A673 (cell line): ENCODE data around the gene TWNK. TPM values are rescaled to one million over a fixed set of nuclear protein-coding genes. Genes with fewer than 3 reads are reported as not detected.

Experiments
- BruUV-seq: library from RNA; stranded (reverse); fragments of 400-500 nt; replicated peaks from 2 replicates; lab custom pipeline; 2021; lab: Mats Ljungman, UMichigan
- CTCF ChIA-PET: fragments of 300-600 bp; sonication (Branson Sonifier 250); formaldehyde crosslinking; loops from one replicate; lab custom pipeline; 2022; ENCODE audit warnings: antibody characterized with exemption; lab: Charles Lee
- POLR2A ChIA-PET: fragments of 300-600 bp; sonication (Branson Sonifier 250); formaldehyde crosslinking; loops from one replicate; lab custom pipeline; 2022; ENCODE audit warnings: antibody characterized with exemption; ENCODE audit not compliant: low non-redundant PET; lab: Charles Lee
- DNase-seq: peaks from one replicate; pipeline ENCODE4 v3.0.0-alpha.2; 2015; ENCODE audit warnings: low spot score
- H3K27ac ChIP-seq: fragments of 200-600 bp; sonication (generic); 2 replicates; pipeline ENCODE4 v1.5.1; 2016; ENCODE audit warnings: mixed run types, low read depth, mild to moderate bottlenecking, mixed read lengths, antibody characterized with exemption, low read length; ENCODE audit not compliant: poor library complexity, severe bottlenecking
- H3K27me3 ChIP-seq: fragments of 200-600 bp; sonication (generic); replicated peaks from 2 replicates; pipeline ENCODE4 v1.6.1; 2017; ENCODE audit warnings: mixed run types, low read depth, mild to moderate bottlenecking, mixed read lengths, antibody characterized with exemption, low read length; ENCODE audit not compliant: insufficient read depth, poor library complexity
- H3K36me3 ChIP-seq: fragments of 200-600 bp; sonication (generic); 2 replicates; pipeline ENCODE4 v1.6.1; 2016; ENCODE audit warnings: mixed run types, mild to moderate bottlenecking, mixed read lengths, antibody characterized with exemption, low read length; ENCODE audit not compliant: insufficient read depth, poor library complexity, severe bottlenecking
- H3K4me1 ChIP-seq: fragments of 200-600 bp; sonication (generic); 2 replicates; pipeline ENCODE4 v1.6.1; 2017; ENCODE audit warnings: mixed run types, mild to moderate bottlenecking, mixed read lengths, antibody characterized with exemption, low read length; ENCODE audit not compliant: insufficient read depth, poor library complexity, severe bottlenecking
- H3K4me3 ChIP-seq: fragments of 200-600 bp; sonication (generic); 2 replicates; pipeline ENCODE4 v1.5.1; 2016; ENCODE audit warnings: low read depth, mixed run types, mild to moderate bottlenecking, mixed read lengths, low read length; ENCODE audit not compliant: poor library complexity, severe bottlenecking
- H3K9me3 ChIP-seq: fragments of 200-600 bp; sonication (generic); 2 replicates; pipeline ENCODE4 v1.6.1; 2016; ENCODE audit warnings: mixed run types, low read depth, mild to moderate bottlenecking, mixed read lengths, antibody characterized with exemption, low read length; ENCODE audit not compliant: poor library complexity, severe bottlenecking
- CTCF ChIP-seq: fragments of 300-800, 200-600 bp; sonication (generic); conservative IDR thresholded peaks from 2 replicates; pipeline ENCODE4 v1.5.1; 2017; ENCODE audit warnings: low read depth, mild to moderate bottlenecking, antibody characterized with exemption, low read length, moderate library complexity, mixed read lengths
- EZH2 ChIP-seq: fragments of 200-600 bp; sonication (generic); IDR thresholded peaks from 2 replicates; pipeline ENCODE4 v1.6.1; 2017; ENCODE audit warnings: borderline replicate concordance, low read depth, mild to moderate bottlenecking, mixed read lengths, antibody characterized with exemption, low read length; ENCODE audit not compliant: poor library complexity, severe bottlenecking
- intact Hi-C: fragments of 100-400 bp; cut with micrococcal nuclease; formaldehyde crosslinking; loops from one replicate; pipeline ENCODE4 v1.10.0; 2022; ENCODE audit not compliant: unreplicated experiment
- total RNA-seq: library from RNA; stranded (reverse); gene quantifications from 2 replicates; pipeline ENCODE4 v1.2.3, GENCODE V29; 2021

Gene TWNK
- total RNA-seq, 1 experiment from 2014 or later: 29.5 TPM

- H3K9me3 ChIP-seq: no peaks in the 10 kb centered on the region
- TSS peak; percentile 64 for BruUV-seq
- TF ChIP-seq CTCF (peak; percentile 74), EZH2 (no peak)
- H3K36me3 ChIP-seq: peaks cover 34% of the 10 kb centered on the region
- POLR2A ChIA-PET: no interaction called here
- H3K27ac ChIP-seq: peak overlapping the region; percentile 37
- CTCF ChIA-PET: interaction anchor here (1.0 to 2.0 kb wide), 3 partner anchors 17 to 21 kb away, joined by 4 to 8 read pairs (median 5); no protein-coding TSS in a partner anchor
- peak; percentile 71 for DNase-seq
- intact Hi-C loops: no loop called here
- H3K4me3 ChIP-seq: no peak overlapping the region
- no peaks in the 10 kb centered on the region for H3K27me3 ChIP-seq
- peaks cover 41% of the 10 kb centered on the region for H3K4me1 ChIP-seq
Observed at GRCh38 chr10:100993986-100994708, 6.8 kb downstream of the TWNK start.

GRCh38 chr10:100995181-100995580, 7.8 kb downstream of the TWNK start:
- H3K27me3 ChIP-seq: no peaks in the 10 kb centered on the region
- H3K4me1 ChIP-seq: peaks cover 36% of the 10 kb centered on the region
- peak; percentile 47 for DNase-seq
- TF ChIP-seq EZH2 (no peak), CTCF (no peak)
- CTCF ChIA-PET: interaction anchor here (1.1 to 2.0 kb wide), 2 partner anchors 16 to 19 kb away, joined by 4 to 8 read pairs; no protein-coding TSS in a partner anchor
- POLR2A ChIA-PET: no interaction called here
- no peak overlapping the region for H3K4me3 ChIP-seq
- intact Hi-C loops: loop anchor here (5.0 kb wide), 1 partner anchor 67 kb away; the partner anchor contains the start of gene KAZALD1
- no TSS peak for BruUV-seq
- peak overlapping the region; percentile 98 for H3K27ac ChIP-seq
- H3K36me3 ChIP-seq: peaks cover 24% of the 10 kb centered on the region
- no peaks in the 10 kb centered on the region for H3K9me3 ChIP-seq

- Histone ChIP-seq H3K27me3 (no peaks in the 10 kb centered on the region), H3K27ac (peak overlapping the region; percentile 98), H3K36me3 (peaks cover 10% of the 10 kb centered on the region), H3K9me3 (no peaks in the 10 kb centered on the region), H3K4me3 (peak overlapping the region; percentile 88), H3K4me1 (peaks cover 44% of the 10 kb centered on the region)
- POLR2A ChIA-PET: no interaction called here
- CTCF ChIA-PET: interaction anchor here (0.5 to 2.3 kb wide), 4 partner anchors 9 to 62 kb away, joined by 3 to 23 read pairs (median 4); partner anchors contain the start of genes MRPL43, SEMA4G and TWNK
- no TSS peak for BruUV-seq
- intact Hi-C loops: loop anchor here (5.0 kb wide), 1 partner anchor 65 kb away; the partner anchor contains the start of gene KAZALD1
- TF ChIP-seq CTCF (no peak), EZH2 (no peak)
- peak; percentile 42 for DNase-seq
Observed at GRCh38 chr10:100996678-100997359, 9.5 kb downstream of the TWNK start.
